GM12872 (cell line): ENCODE measurements around the gene ALX3.

Source experiments
- CTCF ChIP-seq: IDR thresholded peaks from 3 replicates; pipeline ENCODE4 v1.5.1; 2011; ENCODE audit warnings: low read depth, mild to moderate bottlenecking, low read length, moderate library complexity; ENCODE audit not compliant: insufficient read depth

The ALX3 gene

DNA sequence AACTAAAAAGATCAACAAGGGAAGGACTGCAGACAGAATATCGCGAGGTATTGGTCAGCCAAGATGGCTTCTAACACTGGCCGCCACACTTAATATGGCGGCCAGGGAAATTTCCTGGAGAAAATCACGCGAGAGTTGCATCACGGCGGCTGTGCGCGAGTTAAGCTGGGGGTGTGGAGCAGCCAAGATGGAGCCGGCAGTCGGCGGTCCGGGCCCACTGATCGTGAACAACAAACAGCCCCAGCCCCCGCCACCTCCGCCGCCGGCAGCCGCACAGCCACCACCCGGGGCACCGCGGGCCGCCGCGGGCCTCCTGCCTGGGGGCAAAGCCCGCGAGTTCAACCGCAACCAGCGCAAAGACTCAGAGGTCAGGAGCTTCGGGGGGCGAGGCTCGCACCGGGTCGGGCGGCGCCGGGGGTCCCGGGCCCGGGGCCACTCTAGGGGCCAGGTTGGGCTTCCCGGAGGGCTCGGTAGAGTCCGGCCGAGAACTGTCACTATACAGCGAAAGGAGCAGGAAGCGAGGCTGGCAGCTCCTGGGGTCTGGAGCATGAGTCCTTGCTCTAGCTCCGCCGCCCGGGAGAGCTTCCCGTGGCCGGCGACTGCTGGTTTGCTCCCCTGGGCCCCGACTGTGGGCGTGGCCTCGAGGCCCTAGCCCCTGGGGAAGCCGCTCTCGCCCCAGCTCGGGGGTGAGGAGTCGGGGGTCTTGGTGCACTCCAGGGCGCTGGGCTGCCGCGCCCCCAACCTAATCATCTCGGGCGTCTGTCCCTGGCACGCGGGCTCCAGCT, 35.8 kb downstream of the ALX3 start, which contains the start of gene STRIP1:
Gene STRIP1, plus strand, starts transcription at position 174 of the 785 bp plus-strand sequence. Its CDS starts 14 bp downstream, at position 188.
- TF ChIP-seq CTCF, result no peak

DNA sequence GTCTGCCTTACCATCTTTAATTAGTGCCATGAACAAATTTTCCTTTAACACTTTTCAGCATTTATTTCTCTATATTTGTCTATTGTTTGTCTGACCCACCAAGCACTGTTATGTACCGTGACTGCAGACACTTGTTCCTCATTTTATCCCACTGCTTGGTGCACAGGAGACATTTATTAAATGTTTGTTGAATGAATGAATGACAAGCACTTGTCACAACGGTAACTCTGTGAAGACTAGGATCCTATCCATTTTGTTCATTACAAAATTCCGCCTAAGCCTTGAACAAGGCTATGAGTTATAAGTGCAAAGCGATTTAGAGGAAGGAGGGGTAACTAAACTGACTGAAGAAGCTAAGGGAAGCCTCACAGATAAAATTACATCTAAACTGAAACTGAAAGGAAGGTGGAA, 36.4 kb downstream of the ALX3 start:
- TF ChIP-seq CTCF, result no peak

DNA sequence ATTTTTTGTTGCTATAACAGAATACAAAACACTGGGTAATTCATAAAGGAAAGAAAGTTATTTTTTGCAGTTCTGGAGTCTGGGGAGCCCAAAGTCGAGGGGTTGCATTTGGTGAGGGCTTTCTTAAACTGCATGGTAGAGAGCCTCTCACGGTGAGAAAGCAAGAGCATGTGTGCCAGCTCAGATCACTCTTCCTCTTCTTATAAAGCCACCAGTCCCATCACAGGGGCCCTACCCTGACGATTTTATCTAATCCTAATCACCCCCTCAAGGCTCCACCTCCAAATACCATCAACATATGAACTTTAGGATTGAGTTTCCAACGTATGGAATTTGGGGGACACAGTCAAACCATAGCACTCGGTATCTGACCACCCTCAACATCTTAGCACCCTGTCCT, 37.1 kb downstream of the ALX3 start:
- TF ChIP-seq CTCF, result no peak

DNA sequence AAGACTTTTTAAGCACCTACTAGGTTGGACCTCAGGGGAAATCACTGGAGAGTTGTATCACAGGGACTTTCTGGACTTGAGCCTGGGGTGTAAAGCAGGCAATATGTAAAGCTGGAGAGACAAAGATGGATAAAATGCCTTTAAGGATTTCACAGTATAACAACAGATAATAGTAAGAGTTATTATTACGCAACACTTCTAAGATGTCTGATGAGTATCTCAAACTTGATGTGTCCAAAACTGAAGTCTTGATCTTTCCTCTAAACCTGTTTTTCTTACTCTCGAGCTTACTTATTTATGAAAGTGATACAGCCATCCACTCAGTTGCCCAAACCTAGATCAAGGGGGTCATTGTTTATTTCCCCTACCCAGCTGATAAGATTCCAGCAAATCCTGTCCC, 38.1 kb downstream of the ALX3 start:
- TF ChIP-seq CTCF, result no peak

DNA sequence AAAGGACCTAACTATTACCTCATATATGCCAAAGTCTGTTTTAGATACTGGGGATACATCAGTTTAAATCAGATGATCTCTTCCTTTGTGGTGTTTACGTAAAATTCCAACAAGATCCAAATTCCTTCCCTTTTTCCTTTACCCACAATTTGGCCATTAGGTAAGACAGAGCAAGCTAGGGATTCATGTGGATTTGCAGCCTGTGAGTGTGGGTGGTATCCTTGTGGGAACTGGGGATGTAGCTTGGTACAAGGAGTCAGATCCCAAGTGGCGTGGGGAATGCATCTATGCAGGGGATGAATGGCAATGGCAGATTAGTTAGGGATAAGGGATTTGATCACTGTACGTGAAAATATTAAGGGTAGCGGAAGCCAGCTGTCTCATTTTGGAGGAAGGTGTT, 45.9 kb downstream of the ALX3 start:
- no peak for TF ChIP-seq CTCF

DNA sequence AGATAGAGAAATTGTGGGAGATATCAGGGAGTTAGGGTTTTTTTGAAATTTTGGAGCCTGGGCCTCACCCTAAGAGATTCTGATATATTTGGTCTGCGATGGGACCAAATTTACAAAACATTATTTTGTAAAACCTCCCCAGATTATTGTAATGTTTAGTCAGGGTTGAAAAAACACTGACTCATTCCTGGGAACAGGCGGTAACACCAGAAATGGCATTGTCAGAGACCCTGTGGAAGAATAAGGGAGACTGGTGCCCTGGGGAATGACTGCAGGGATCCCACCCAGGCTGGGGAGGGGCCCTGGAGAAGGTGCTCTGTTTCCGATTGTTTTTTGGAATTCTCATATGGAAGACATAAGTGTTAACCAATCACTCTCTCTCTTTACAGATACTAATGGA, 49.2 kb downstream of the ALX3 start:
- no peak for TF ChIP-seq CTCF

- no peak for TF ChIP-seq CTCF
Measured at GRCh38 chr1:110019770-110020169, 50.7 kb downstream of the ALX3 start.
